Esophagus squamous epithelium (tissue), 4 donors: ENCODE results near the gene TIAM2.

Source experiments
- CTCF ChIP-seq, 6 experiments: fragments of 450-650 bp in 4 of 6; fragments of 200-600 bp in 2 of 6; sonication (generic) in 2 of 6; IDR thresholded peaks; one replicate each; pipeline ENCODE4 v1.5.1; 2016 to 2019; ENCODE audit warnings: antibody characterized with exemption in 6 of 6, mild to moderate bottlenecking in 4 of 6, moderate library complexity in 4 of 6
- POLR2A ChIP-seq, 4 donors: fragments of 450-650 bp; IDR thresholded peaks; one replicate each; pipeline ENCODE4 v1.6.1; 2017; ENCODE audit warnings: antibody characterized with exemption in 4 of 4, mild to moderate bottlenecking in 4 of 4, moderate library complexity in 3 of 4

GRCh38 chr6:155147958-155148663 is 153.0 kb downstream of the TIAM2 start:
- TF ChIP-seq CTCF (IDR thresholded peaks at IDR 0.05) (no peak), POLR2A (IDR thresholded peaks at IDR 0.05) (no peak)
